HG03175 (cell line): ENCODE data around the gene ZNF273.

Experiments
- ATAC-seq: cut with Tn5 transposase; IDR thresholded peaks from one replicate; pipeline ENCODE4 v1.9.1; 2021; ENCODE audit warnings: mild to moderate bottlenecking, moderate library complexity; ENCODE audit not compliant: unreplicated experiment

The ZNF273 gene

GRCh38 chr7:64876792-64877713 is 26.0 kb upstream of the ZNF273 start:
- ATAC-seq: no peak

DNA sequence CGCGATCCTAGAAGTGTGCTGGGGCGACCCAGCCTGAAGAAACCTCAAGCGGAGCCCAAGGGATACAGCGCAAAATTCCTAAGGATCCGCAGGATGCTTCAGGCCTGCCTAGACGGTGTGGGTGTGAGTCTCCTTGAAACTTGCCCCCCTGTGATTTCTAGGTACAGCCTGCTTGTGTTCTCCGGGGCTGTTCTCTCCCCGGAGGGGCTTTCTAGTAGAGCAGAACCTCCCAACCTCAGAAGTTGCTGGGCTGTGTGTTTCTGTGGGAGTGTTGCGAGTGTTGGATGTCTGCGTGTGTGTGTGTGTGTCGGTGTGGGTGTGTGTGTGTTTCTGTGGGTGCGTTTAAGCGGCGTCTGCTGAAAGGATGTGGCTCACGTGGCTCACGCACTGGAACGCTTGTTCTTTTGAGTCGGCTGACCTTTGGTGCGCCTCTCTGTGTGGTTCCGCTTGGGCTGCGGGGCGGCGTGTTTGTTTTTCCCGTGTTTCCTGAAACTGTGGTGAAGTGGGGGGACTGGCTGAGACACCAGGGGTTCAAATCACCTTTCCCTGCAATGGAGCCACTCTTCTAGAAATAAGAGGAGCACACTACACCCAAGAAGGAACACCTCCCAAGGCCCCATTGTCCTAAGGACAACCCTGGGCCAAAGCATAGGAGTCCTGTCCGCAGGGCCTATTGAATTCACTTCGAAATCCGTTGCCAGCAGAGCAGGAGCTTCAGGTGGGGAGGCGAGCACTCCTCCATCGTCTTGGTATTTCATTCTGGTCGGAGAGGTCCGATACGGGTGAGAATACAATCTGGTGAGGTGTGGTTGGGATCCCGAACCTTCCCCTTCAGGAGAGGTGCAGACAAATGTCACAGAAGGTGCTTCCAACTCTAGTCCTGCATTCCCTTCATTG is 25.1 kb upstream of the ZNF273 start:
- ATAC-seq: no peak

DNA sequence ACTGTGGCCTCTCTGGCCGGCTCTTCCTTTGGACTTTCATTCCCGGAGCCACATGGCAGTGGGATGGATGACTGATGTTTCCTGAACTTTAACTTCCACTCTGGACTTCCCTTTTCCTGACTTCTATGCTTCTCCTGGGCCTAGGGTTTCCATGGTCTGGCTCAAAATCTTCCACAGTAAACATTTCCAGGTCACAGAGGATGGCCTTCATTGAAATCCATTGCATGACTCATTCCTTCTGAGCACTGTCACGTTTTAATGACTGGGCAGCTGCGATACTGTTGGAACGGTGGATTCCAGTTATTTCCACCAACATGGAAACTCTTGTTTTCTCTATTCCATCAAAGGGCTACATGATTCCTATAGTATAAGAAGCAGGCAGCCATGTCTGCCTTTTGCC is 24.4 kb upstream of the ZNF273 start:
- no peak for ATAC-seq

GRCh38 chr7:64879086-64879730 is 23.9 kb upstream of the ZNF273 start:
- ATAC-seq: no peak

GRCh38 chr7:64879800-64880199 is 23.3 kb upstream of the ZNF273 start:
- ATAC-seq: no peak

DNA sequence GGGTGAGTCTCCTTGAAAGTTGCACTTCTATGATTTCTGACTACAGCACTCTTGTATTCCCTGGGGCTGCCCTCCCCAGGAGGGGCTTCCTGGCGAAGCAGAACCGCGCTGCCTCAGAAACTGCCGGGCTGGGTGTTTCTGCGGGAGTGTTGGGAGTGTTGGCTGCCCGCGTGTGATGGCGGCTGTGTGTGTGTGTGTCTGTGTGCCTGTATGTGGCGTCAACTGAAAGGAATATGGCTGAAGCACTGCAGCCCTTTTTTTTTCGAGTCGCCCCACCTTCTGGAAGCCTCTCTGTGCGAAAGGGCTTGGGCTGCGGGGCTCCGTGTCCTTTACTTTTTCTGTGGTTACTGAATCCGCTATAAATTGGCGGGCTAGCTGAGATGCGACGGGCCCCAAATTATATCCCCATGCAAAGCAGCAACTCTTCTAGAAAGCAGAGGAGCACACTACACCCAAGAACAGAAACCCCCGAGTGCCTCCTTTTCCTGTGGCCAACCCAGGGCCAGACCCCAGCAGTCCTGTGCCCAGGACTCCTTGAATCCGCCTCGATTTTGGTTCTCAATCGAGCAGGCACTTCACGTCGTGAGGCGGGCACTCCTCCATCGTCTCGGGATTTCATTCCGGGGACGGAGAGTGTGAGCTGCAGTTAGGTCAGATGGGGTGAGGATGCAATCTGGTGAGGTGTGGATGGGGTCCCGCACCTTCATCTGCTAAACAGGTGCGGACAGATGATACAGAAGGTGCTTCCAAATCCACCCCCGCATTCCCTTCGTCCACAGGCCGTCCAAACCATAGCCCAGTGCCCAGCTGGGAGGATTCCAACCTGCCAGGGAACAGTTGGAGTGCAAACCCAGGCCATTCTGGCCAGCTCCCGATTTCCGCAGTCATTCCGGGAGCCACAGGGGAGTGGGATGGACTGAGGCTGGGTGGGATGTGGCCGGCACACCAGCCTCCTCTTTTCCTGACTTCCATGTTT is 22.5 kb upstream of the ZNF273 start:
- no peak for ATAC-seq

- no peak for ATAC-seq
Observed at GRCh38 chr7:64881461-64882287, 21.4 kb upstream of the ZNF273 start.

GRCh38 chr7:64882341-64883112 is 20.5 kb upstream of the ZNF273 start:
- ATAC-seq: no peak

DNA sequence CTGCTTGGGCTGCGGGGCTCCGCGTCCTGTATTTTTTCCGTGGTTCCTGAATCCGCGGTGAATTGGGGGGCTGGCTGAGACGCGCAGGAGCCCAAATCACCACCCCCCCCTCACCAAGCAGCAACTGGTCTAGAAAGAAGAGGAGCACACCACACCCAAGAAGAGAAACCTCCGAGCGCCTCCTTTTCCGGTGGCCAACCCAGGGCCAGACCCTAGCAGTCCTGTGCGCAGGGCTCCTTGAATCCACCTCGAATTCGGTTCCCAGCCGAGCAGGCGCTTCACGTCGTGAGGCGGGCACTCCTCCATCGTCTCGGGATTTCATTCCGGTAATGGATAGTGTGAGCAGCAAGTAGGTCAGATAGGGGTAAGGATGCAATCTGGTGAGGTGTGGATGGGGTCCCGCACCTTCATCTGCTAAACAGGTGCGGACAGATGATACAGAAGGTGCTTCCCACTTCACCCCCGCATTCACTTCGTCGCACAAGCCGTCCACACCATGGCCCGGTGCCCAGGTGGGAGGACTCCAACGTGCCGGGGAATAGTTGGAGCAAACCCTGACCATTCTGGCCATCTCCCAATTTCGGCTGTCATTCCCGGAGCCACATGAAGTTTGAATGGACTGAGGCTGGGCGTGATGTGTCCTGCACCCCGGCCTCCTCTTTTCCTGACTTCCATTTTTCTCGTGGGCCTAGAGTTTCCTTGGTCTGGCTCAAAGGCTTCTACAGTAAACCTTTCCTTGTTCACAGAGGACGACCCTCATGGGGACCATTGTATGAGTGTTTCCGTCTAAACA is 19.8 kb upstream of the ZNF273 start:
- ATAC-seq: no peak

GRCh38 chr7:64884085-64884912 is 18.8 kb upstream of the ZNF273 start:
- no peak for ATAC-seq

- ATAC-seq: no peak
Observed at GRCh38 chr7:64884913-64885370, 18.1 kb upstream of the ZNF273 start.

GRCh38 chr7:64885520-64886240 is 17.4 kb upstream of the ZNF273 start:
- no peak for ATAC-seq

GRCh38 chr7:64886956-64887545 is 16.0 kb upstream of the ZNF273 start:
- no peak for ATAC-seq

DNA sequence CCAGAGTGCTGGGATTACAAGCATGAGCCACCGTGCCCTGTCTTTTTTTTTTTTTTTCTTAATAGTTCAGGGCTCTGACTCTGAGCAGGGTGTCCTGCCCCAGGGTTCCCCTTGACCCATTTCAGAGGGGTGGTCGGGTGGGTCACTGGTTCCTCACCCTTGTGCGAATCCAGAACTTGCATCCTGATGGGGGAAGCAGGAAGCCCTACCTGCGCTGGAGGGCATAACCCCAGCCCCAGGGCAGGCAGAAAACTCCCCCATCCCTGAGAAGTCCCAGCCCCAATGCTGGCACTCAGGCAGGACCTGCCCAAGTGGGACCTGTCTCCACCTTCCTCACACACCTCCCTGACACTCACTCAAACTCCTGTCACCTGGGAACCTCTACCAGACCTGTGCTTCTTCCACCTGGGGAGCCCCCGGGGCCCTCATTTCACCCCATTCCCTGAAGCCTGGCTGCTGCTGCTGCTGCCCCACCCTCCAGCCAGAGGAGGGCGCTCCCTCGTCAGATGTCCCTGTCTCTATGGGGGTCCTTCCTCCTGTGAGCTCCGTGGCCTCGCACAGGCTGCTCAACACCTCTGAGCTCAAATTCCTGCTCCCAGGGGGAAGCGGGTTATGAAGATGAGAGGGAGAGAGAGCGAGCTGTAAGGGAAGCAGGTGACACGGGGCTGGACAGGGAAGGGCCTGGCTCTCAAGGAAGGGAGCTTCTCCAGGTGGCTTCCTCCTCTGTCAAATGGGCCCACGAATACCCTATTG is 15.1 kb upstream of the ZNF273 start:
- ATAC-seq: peak; percentile 52

- ATAC-seq: peak; percentile 14
Observed at GRCh38 chr7:64888561-64888900, 14.5 kb upstream of the ZNF273 start.
